Spinal cord (tissue), 10 donors: ENCODE results near the gene MRPL21. TPM values are rescaled to one million over a fixed set of nuclear protein-coding genes. Genes with fewer than 3 reads are reported as not detected.

ENCODE experiments used
- DNase-seq, 6 donors: peaks; one replicate each; pipeline versions ENCODE4 v3.0.0 to v3.0.0-alpha.2; 2013 to 2015; ENCODE audit warnings: low spot score in 6 of 6, low read depth in 4 of 6
- H3K27ac ChIP-seq: one replicate; pipeline ENCODE4 v1.5.1; 2013; ENCODE audit warnings: low read depth, low read length, control low read depth
- H3K27me3 ChIP-seq: one replicate; pipeline ENCODE4 v1.6.1; 2013; ENCODE audit warnings: low read length; ENCODE audit not compliant: control insufficient read depth, insufficient read depth
- H3K36me3 ChIP-seq: one replicate; pipeline ENCODE4 v1.6.1; 2013; ENCODE audit warnings: low read length; ENCODE audit not compliant: control insufficient read depth, insufficient read depth
- H3K4me1 ChIP-seq: one replicate; pipeline ENCODE4 v1.6.1; 2013; ENCODE audit warnings: low read length; ENCODE audit not compliant: control insufficient read depth, insufficient read depth
- H3K4me3 ChIP-seq: one replicate; pipeline ENCODE4 v1.5.1; 2013; ENCODE audit warnings: low read depth, low read length, control low read depth
- H3K9me3 ChIP-seq: one replicate; pipeline ENCODE4 v1.6.1; 2013; ENCODE audit warnings: low read length; ENCODE audit not compliant: control insufficient read depth, insufficient read depth
- WGBS: methylation state at CpG from one replicate; pipeline ENCODE4 v1.1.5; 2013; ENCODE audit warnings: missing lambda C conversion rate; ENCODE audit not compliant: insufficient coverage; 5-methylcytosine and 5-hydroxymethylcytosine counted together
- polyA plus RNA-seq, 2 donors: library from polyadenylated mRNA; unstranded; fragments of 120-200 nt; gene quantifications; one replicate each; pipeline ENCODE4 v1.2.1, GENCODE V29; 2013; ENCODE audit not compliant: insufficient read length in 2 of 2
- total RNA-seq, 2 donors: library from RNA; depleted of rRNA in 1 of 2; stranded (reverse); fragments of 120-200 nt in 1 of 2; fragments of >200 nt in 1 of 2; gene quantifications; one replicate each; pipeline versions ENCODE4 v1.2.3 to v1.2.4, GENCODE V29; 2013 to 2014
- donor health status: healthy.

MRPL21 gene
- total and polyA plus RNA-seq, 4 donors = 53.5 to 94.9 (median 80.4) TPM

DNA sequence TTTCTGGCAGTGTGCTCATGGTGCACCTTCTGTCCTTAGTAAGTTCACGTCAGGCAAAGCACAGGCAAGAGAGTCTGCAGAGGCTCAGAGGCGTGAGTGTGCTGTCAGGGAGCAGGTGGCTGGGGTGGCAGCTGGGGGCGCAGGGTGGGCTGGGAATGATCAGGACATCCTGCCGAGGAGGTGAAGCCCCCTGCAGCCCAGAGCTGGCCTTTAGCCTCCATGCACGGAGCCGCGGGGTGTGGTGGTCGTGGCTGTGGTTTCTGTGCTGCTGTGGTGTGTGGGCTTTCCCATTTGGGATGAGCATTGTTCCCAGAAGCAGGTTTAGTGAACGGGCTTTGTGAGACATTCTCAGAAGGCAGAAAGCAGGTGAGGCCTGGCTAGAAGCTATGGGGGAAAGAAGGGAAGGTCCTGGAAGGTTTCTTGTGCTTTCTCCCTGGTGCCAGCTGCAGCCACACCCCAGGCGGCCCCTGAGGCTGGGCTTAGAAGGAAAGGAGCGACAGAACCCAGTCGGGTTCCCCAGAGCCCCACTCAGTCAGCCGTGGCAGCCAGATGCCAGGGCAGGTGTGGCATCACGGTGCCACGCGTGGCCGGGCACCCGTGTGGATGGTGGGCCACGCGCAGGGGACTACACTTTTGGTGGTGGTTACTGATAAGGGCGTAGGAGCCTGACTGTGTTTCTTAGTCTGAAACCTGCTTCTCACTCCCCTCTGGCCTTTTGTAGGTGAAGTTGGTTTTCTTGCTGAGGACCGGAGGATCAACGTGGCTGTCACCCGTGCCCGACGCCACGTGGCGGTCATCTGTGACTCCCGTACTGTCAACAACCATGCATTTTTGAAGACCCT, 32.1 kb upstream of the MRPL21 start:
- no peaks in the 10 kb centered on the region for H3K4me1 ChIP-seq
- WGBS = 98% methylated on average over 15 of the region's 29 CpGs
- H3K36me3 ChIP-seq = peaks cover 97% of the 10 kb centered on the region
- no peaks in the 10 kb centered on the region for H3K9me3 ChIP-seq
- no peak overlapping the region for H3K4me3 ChIP-seq
- no peaks in the 10 kb centered on the region for H3K27me3 ChIP-seq
- no peak for DNase-seq
- no peak overlapping the region for H3K27ac ChIP-seq

- no peak for DNase-seq
- Histone ChIP-seq H3K9me3 (no peaks in the 10 kb centered on the region), H3K27me3 (no peaks in the 10 kb centered on the region), H3K27ac (no peak overlapping the region), H3K4me3 (no peak overlapping the region), H3K4me1 (no peaks in the 10 kb centered on the region), H3K36me3 (peaks cover 97% of the 10 kb centered on the region)
- WGBS = 95% methylated on average over 15 of the region's 15 CpGs
Measured at GRCh38 chr11:68935066-68935465, 31.4 kb upstream of the MRPL21 start.

DNA sequence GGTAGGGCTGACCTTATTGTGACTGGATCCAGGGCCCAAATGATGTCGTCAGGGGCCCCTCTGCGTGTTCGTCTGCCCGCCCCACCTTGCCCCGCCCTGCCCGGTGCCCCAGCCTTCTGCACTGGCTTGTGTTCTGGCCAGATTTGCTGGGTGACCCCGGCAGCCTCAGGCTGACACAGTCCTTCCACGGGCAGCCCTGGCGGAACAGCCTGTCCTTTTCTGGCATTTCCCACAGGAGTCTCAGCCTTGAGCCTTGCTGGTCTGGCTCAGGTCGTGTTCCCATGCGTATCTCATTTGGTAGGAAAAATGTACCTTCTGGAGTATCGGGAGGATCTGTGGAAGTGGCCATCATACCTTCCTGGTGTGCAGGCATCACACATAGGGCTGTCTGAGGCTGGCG, 31.0 kb upstream of the MRPL21 start:
- Histone ChIP-seq H3K36me3 (peaks cover 97% of the 10 kb centered on the region), H3K9me3 (no peaks in the 10 kb centered on the region), H3K27me3 (no peaks in the 10 kb centered on the region), H3K4me3 (no peak overlapping the region), H3K27ac (no peak overlapping the region), H3K4me1 (no peaks in the 10 kb centered on the region)
- DNase-seq = no peak
- 96% methylated on average over 13 of the region's 13 CpGs for WGBS

- Histone ChIP-seq H3K27me3 (no peaks in the 10 kb centered on the region), H3K4me1 (no peaks in the 10 kb centered on the region), H3K27ac (no peak overlapping the region), H3K9me3 (no peaks in the 10 kb centered on the region), H3K4me3 (no peak overlapping the region), H3K36me3 (peaks cover 97% of the 10 kb centered on the region)
- WGBS = 87% methylated on average over 10 of the region's 12 CpGs
- DNase-seq = no peak
Measured at GRCh38 chr11:68934321-68934645, 30.7 kb upstream of the MRPL21 start.

DNA sequence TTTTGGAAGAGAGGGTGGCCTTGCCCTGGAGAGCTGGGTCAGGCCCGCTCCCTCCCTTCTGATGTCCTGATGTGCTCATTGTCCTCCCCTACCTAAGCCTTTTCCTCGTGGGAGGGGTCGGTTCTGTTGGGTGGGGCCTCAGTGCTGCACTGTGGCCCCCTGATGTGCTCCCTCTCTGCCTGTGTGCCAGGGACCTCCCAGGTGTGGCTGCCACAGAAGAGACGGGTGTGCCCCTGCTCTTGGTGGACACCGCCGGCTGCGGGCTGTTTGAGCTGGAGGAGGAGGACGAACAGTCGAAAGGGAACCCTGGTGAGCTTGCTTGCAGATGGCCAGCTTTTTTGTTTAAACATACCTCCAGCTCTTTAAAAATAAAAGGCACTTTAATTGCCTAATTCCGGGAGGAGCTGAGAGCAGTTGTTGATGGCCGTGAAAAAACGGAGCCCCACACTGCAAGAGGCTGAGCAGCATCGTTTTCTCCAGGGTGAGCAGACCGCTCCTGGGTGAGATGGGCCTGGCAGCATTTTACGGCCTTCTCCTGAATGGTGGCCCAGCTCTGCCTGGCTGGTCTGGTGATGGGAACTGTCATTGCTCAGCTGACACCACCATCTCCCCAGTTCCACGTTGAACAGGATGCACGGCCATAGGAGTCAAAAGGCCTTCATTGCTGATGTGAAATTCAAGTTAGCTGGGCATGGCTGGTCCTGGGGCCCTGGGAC, 30.1 kb upstream of the MRPL21 start:
- H3K36me3 ChIP-seq = peaks cover 96% of the 10 kb centered on the region
- H3K27me3 ChIP-seq = no peaks in the 10 kb centered on the region
- H3K4me3 ChIP-seq = no peak overlapping the region
- WGBS = 70% methylated on average over 11 of the region's 17 CpGs
- H3K27ac ChIP-seq = no peak overlapping the region
- DNase-seq = no peak
- H3K9me3 ChIP-seq = no peaks in the 10 kb centered on the region
- H3K4me1 ChIP-seq = no peaks in the 10 kb centered on the region

- peaks cover 89% of the 10 kb centered on the region for H3K36me3 ChIP-seq
- no peaks in the 10 kb centered on the region for H3K27me3 ChIP-seq
- no peaks in the 10 kb centered on the region for H3K4me1 ChIP-seq
- 94% methylated on average over 24 of the region's 24 CpGs for WGBS
- no peak for DNase-seq
- H3K9me3 ChIP-seq = no peaks in the 10 kb centered on the region
- H3K27ac ChIP-seq = no peak overlapping the region
- no peak overlapping the region for H3K4me3 ChIP-seq
Measured at GRCh38 chr11:68932933-68933577, 29.4 kb upstream of the MRPL21 start.

DNA sequence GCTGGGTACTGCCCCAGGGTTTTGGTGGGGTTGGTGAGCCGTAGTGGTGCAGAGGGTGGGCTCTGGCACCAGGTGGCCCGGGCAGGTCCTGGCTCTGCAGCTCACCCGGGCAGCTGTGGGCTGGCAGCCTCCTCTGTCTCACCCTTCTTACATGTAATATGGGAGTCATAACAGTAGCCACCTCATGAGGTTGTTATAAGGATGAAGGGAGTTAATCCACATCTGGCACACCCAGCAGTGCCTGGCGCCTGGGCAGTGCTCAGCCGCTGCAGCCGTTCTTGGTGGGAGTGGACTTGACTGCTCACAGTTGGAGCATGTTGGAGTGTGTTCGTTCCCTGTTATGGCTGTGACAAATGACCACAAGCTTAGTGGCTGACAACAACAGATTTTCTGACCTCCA, 28.7 kb upstream of the MRPL21 start:
- 86% methylated on average over 4 of the region's 7 CpGs for WGBS
- DNase-seq = no peak
- Histone ChIP-seq H3K9me3 (no peaks in the 10 kb centered on the region), H3K4me1 (no peaks in the 10 kb centered on the region), H3K27ac (no peak overlapping the region), H3K36me3 (peaks cover 87% of the 10 kb centered on the region), H3K27me3 (no peaks in the 10 kb centered on the region), H3K4me3 (no peak overlapping the region)

DNA sequence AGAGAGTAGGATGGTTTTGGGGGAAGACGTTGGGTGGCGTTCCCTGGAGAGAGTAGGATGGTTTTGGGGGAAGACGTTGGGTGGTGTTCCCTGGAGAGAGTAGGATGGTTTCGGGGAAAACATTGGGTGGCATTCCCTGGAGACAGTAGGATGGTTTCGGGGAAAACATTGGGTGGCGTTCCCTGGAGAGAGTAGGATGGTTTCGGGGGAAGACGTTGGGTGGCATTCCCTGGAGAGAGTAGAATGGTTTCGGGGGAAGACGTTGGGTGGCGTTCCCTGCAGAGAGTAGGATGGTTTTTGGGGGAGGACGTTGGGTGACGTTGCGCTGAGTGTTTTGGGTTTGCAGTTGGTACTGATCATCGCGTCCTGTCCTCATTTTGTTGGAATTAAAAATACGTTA, 28.3 kb upstream of the MRPL21 start:
- Histone ChIP-seq H3K36me3 (peaks cover 83% of the 10 kb centered on the region), H3K4me1 (no peaks in the 10 kb centered on the region), H3K27ac (no peak overlapping the region), H3K27me3 (no peaks in the 10 kb centered on the region), H3K4me3 (no peak overlapping the region), H3K9me3 (no peaks in the 10 kb centered on the region)
- WGBS = 99% methylated on average over 16 of the region's 17 CpGs
- DNase-seq = no peak

- DNase-seq = no peak
- 91% methylated on average over 20 of the region's 21 CpGs for WGBS
- Histone ChIP-seq H3K4me3 (no peak overlapping the region), H3K27me3 (no peaks in the 10 kb centered on the region), H3K4me1 (no peaks in the 10 kb centered on the region), H3K9me3 (no peaks in the 10 kb centered on the region), H3K36me3 (peaks cover 81% of the 10 kb centered on the region), H3K27ac (no peak overlapping the region)
Measured at GRCh38 chr11:68930991-68931855, 27.6 kb upstream of the MRPL21 start.
